HG02852 (cell line): ENCODE results near the gene ARHGEF2.
A peak's percentile ranks its signal among the peaks of the same experiment; 100 is the strongest.

Source experiments
- ATAC-seq: cut with Tn5 transposase; IDR thresholded peaks from one replicate; pipeline ENCODE4 v1.9.1; 2021; ENCODE audit warnings: mild to moderate bottlenecking, moderate library complexity; ENCODE audit not compliant: unreplicated experiment

ARHGEF2 gene

GRCh38 chr1:155913969-155914757 is 64.2 kb downstream of the ARHGEF2 start:
- ATAC-seq = no peak

GRCh38 chr1:155912056-155912536 is 66.3 kb downstream of the ARHGEF2 start:
- no peak for ATAC-seq

GRCh38 chr1:155911156-155912055 is 66.9 kb downstream of the ARHGEF2 start, which contains the start of gene RIT1:
TSS of gene RIT1 (minus strand) at chr1:155911349. CDS start at chr1:155910761, 588 bp downstream.
- ATAC-seq = peak; percentile 78

GRCh38 chr1:155910621-155911121 is 67.7 kb downstream of the ARHGEF2 start:
- ATAC-seq = peak; percentile 39

- no peak for ATAC-seq
Observed at GRCh38 chr1:155909894-155910293, 68.5 kb downstream of the ARHGEF2 start.

GRCh38 chr1:155904261-155904660 is 74.1 kb downstream of the ARHGEF2 start:
- no peak for ATAC-seq

- no peak for ATAC-seq
Observed at GRCh38 chr1:155900161-155900560, 78.2 kb downstream of the ARHGEF2 start.

- ATAC-seq = no peak
Observed at GRCh38 chr1:155899683-155900082, 78.7 kb downstream of the ARHGEF2 start.

- ATAC-seq = no peak
Observed at GRCh38 chr1:155898888-155899287, 79.5 kb downstream of the ARHGEF2 start.

GRCh38 chr1:155897746-155898145 is 80.6 kb downstream of the ARHGEF2 start:
- ATAC-seq = no peak
